ENCODE measurements around the gene PCSK9.

Gene PCSK9

DNA sequence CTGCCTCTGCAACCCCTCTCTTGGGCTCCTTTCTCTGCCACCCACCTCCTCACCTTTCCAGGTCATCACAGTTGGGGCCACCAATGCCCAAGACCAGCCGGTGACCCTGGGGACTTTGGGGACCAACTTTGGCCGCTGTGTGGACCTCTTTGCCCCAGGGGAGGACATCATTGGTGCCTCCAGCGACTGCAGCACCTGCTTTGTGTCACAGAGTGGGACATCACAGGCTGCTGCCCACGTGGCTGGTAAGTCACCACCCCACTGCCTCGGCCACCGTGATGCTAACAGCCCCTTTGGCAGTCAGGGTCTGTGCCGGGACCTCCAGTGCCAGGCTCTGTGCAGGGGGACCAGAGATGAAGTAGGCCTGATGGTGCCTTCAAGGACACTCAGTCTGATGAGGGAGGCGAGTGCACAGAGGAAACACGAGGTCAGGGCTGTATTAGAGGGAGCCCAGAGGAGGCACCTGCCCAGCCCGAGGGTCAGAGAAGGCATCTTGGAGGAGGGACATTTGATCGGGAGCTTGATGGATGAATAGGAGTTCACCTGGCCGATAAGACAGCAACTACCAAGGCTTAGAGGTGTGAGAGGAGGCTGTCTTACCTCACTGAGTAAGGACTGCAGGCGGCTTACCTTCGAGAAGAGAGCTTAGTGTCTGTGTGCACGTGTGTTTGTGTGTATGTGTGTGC is 18.1 kb downstream of the PCSK9 start:
- no peak for DNase-seq

DNA sequence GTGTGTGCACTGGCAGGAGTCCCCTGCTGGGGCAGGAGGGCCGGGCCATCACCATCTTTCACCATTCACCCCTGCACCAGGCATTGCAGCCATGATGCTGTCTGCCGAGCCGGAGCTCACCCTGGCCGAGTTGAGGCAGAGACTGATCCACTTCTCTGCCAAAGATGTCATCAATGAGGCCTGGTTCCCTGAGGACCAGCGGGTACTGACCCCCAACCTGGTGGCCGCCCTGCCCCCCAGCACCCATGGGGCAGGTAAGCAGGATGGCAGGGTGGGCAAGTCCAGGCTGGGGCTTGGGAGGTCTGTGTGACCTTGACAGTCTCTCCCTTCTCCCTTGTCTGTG is 18.6 kb downstream of the PCSK9 start:
- DNase-seq = no peak

DNA sequence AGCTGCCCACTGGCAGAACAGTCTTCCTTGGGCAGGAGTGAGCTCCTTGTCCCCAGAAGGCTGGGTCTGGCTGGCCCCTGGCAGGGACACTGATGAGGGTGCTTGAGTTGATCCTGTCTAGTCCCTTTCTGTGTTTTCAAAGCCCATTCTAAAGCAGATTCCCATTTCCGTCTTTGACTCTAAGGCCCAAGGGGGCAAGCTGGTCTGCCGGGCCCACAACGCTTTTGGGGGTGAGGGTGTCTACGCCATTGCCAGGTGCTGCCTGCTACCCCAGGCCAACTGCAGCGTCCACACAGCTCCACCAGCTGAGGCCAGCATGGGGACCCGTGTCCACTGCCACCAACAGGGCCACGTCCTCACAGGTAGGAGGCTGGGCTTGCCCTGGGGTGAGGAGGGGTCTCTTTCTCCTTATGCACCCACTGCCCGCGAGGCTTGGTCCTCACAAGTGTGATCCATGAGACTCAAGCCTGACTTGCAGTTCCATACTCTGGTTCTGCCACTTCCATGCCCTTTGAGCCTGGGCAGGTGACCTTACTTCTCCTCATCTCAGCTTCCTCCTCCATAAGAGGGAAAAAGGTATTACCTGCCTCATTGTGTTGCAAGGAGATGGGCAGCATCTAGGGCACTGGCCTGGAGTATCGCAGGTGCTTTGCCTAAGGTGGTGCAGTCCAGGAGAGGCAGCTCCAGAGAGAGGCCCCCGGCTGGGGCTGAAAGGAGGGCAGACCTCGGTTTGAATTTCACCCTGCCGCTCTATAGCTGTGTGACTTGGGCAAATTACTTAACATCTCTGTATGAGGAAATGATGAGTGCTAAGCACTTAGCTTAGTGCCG is 20.2 kb downstream of the PCSK9 start:
- DNase-seq = no peak

DNA sequence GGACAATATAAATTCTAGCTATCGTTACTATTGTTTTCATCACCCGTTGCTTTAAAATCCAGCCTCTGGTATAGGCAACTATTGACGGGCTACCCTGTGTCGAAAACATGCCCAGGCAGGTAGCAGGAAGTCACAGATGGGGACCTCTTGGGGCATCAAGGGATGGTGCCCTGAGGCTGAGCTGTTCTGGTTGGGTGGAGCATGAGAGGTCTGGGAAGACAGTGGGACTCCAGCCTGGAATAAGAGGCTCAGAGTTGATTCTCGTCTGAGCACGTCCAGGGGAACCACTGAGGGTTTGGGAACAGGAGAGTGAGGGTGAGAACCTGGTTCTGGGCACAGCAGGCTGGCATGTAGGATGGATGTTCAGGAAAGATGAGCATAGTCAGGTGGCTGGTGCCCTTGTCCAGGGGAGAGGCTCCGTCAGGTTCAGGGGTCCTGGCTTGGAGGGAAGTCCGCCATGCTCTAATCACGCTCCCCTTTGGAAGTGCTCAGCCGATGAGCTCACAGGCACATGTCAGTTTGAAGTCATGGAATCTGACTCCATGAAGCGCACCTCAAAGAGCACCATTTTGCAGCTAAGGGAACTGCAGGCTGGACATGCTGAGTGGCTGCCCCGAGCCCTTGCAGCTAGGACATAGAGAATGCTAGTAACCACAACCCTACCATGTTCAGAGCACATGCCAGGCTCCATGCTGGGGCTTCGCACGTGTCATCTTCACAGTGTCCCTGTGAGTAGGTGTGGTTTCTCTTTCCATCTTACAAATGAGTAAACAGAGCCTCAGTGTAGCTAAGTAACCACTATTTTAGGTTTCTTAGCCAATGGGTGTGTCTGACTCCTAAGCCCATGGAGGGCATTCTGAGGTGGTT is 21.0 kb downstream of the PCSK9 start:
- no peak for DNase-seq

DNA sequence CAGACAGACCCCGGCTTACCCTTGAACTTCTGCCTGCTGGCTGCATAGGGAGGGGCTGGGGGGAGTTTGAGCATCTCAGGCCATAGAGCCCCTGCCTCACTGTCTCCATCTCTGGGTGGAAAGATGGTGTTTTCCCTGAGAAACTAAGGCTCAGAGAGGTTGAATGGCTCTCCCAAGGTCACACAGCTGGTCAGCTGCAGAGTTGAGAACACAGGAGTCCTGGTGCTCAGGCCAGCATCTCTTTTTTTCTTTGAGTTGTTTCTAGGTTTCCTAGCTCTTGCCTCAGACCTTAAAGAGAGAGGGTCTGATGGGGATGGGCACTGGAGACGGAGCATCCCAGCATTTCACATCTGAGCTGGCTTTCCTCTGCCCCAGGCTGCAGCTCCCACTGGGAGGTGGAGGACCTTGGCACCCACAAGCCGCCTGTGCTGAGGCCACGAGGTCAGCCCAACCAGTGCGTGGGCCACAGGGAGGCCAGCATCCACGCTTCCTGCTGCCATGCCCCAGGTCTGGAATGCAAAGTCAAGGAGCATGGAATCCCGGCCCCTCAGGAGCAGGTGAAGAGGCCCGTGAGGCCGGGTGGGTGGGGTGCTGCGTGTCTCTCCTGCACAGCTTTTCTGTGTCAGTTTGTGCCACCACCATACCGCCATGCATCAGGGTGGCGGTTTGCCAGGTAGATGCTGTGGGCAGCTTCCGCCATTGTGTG is 21.8 kb downstream of the PCSK9 start:
- no peak for DNase-seq

DNA sequence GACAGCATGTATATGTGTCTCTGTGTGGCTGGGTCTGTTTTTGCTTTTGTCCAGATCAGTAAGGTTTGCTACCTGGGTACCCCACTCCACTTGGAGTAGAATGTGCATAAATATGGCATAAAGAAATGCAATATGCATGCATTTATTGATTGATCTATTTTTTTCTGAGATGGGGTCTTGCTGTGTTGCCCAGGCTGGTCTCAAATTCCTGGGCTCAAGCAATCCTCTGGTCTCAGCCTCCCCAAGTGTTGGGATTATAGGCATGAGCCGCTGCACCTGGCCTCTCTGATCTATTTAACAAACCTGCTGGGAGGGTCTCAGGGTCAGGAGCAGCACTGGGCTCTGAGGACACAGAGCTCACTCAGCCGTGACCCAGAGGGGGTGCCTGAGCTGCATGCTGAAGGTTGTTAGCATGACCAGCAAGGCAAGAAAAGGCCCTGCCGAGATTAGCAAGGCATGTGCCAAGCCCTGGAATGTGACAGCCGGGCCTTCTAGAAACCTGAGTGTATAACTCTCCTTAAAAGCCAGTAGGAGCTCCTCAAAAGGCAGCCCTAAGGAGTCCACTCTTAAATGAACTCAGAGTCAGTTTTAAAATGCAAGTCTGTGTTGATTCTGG is 22.5 kb downstream of the PCSK9 start:
- DNase-seq = no peak

DNA sequence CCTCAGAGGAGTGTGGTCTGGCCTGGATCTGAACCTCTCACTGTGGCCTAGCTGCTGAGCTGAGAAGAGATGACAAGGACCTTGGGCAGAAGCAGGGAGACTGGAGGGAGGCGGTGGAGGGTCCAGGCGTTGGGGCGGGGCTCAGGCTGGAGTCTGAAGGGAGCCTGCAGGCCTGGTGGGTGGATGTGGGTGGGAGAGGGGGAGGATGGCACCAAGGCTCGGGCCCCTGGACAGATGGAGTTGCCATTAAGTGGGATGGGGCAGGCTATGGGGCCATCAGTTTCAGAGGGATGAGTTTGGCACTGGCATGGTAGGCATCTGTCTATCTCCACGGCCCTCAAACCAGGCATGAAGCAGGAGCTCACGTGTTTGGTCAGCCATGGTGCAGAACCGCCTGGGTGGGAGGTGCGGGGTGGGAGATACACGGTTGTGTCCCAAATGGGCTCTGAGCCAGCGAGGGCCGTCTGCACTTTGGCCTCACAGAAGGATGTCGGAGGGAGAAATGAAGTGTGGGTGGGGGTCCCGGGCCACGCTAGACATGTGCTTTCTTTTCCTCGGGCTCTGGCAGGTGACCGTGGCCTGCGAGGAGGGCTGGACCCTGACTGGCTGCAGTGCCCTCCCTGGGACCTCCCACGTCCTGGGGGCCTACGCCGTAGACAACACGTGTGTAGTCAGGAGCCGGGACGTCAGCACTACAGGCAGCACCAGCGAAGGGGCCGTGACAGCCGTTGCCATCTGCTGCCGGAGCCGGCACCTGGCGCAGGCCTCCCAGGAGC is 23.6 kb downstream of the PCSK9 start:
- DNase-seq = no peak

DNA sequence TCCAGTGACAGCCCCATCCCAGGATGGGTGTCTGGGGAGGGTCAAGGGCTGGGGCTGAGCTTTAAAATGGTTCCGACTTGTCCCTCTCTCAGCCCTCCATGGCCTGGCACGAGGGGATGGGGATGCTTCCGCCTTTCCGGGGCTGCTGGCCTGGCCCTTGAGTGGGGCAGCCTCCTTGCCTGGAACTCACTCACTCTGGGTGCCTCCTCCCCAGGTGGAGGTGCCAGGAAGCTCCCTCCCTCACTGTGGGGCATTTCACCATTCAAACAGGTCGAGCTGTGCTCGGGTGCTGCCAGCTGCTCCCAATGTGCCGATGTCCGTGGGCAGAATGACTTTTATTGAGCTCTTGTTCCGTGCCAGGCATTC is 24.2 kb downstream of the PCSK9 start:
- DNase-seq = no peak

DNA sequence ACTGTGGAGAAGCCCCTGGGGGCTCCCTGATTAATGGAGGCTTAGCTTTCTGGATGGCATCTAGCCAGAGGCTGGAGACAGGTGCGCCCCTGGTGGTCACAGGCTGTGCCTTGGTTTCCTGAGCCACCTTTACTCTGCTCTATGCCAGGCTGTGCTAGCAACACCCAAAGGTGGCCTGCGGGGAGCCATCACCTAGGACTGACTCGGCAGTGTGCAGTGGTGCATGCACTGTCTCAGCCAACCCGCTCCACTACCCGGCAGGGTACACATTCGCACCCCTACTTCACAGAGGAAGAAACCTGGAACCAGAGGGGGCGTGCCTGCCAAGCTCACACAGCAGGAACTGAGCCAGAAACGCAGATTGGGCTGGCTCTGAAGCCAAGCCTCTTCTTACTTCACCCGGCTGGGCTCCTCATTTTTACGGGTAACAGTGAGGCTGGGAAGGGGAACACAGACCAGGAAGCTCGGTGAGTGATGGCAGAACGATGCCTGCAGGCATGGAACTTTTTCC is 24.8 kb downstream of the PCSK9 start:
- peak in 3 of 56 donors; percentile 16 to 31 (median 18) for DNase-seq

DNA sequence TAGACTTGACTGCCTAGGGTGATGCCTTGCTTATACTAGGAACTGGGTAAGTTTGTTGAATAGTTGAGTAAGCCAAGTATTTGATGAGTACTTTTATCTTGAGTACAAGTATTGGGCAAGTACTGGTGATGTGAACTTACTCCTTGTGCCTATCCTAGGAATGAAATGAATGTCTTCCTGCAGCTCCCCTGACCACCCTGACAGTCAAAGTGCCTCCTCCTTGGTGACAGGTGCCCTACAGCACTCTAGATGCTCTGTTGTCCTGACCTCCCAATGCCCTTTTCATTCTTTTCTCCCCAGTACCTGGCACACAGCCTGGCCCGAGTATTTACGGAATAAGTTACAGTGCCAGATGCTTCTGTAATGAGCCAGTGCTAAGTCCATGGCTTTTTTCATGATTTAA is 25.5 kb downstream of the PCSK9 start:
- peak in 4 of 56 donors; percentile 5 to 19 (median 6) for DNase-seq

DNA sequence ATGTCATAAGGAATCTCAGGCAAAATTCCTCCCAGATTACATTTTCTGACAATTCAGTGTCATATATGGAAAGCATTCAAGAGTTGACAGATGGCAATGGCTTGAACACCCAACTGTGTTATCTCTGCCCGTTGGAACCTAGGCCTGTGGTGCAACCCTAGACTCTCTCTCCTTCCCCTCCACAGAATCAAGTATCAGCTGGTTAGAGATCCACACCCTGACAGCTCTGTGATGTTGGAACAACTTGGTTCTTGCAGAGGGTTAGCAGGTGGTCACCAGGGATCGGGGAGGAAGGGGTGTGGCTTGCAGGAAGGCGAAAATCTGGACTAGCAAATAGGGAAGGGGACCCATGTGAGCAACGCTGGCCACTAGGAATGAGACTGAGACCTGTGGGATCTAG is 26.3 kb downstream of the PCSK9 start:
- DNase-seq = no peak

DNA sequence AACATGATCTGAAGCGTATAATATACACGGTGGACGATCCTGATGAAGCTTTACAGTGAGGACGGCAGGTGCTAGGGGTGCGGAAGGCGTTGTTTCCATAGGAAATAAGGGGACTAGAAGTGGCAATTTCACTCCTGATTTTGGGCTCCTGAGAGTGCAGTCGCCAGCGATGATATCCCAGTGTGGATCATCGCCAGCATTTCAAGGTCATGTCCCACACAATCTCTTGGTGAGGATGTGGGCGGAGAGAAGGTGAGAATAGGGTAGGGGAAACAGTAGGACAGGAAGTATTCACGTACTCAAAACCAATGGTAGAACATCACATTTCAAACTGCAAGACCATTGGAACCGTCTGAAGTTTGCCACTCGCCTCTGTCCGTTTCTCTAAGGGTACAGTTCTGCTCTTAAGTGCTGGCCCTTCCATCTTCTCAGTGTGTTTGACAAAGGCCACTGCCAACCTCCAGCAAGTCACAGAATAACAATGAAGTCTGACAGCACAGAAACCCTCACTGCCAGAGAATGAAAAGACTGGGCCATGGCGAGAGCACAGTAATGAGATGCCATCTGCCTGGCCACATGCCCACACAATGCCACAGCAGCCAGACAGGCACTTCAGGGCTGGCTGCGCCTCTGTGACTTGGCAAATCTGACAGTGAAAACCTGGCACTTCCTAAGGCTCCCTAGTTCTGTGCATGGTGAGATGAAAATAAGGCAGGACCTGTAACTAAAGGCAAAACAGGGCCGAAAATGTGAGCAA is 27.9 kb downstream of the PCSK9 start:
- peak in 54 of 56 donors; percentile 19 to 90 (median 74) for DNase-seq

DNA sequence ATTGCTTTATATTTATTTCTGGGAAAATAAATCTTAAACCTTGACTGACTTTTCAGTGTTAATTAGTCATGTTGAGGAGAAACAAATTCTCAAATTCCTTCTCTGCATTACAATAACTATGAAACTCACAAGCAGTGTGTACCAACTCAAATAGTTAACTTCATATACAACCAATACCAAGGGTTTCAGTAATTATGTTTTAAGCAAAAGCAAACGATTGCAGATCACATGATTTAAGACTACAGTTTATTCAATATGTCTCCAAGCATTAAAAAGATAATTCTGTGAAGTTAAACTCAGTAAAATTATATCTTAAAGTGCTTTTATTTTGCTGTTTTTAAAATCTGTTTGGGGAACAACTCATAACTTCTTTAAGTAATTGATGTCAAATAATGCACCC is 28.6 kb downstream of the PCSK9 start:
- no peak for DNase-seq

DNA sequence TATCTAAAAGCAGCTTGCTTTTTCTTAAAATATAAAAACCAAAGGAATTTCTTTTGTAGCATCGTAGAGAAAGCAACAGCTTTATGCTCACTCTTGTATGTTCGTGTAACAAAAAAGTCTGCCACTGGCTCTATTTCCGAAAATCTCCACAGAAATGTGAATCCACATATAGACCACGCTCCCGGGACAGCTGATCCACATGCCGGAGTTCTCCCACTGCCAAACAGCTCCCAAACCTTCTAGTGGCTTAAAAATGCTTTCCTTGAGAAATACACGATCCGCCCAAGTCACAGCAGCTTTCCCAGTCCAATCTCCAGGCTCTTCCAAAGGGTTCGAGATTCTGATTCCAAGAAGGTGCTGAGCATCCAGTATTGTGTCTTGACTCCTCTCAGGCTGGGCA is 29.3 kb downstream of the PCSK9 start:
- DNase-seq = no peak

DNA sequence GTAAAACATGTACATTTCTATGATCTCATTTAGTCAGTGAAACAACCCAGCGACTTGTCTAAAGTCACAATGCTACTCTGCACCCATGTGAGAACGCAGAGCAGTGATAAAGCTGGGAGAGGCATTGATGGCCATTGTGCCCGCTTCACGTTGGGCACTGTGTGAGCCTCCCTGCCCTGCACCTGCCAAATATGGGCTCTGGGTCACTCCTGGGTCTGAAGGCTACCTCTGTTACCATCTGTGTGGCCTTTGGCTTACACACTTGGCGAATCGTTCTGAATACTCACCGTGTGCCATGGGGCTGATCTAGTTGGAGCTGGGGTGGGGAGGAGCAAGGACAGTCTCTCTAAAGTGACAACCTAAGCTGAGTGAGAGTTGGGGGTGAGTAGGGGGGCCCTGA is 29.9 kb downstream of the PCSK9 start:
- no peak for DNase-seq

DNA sequence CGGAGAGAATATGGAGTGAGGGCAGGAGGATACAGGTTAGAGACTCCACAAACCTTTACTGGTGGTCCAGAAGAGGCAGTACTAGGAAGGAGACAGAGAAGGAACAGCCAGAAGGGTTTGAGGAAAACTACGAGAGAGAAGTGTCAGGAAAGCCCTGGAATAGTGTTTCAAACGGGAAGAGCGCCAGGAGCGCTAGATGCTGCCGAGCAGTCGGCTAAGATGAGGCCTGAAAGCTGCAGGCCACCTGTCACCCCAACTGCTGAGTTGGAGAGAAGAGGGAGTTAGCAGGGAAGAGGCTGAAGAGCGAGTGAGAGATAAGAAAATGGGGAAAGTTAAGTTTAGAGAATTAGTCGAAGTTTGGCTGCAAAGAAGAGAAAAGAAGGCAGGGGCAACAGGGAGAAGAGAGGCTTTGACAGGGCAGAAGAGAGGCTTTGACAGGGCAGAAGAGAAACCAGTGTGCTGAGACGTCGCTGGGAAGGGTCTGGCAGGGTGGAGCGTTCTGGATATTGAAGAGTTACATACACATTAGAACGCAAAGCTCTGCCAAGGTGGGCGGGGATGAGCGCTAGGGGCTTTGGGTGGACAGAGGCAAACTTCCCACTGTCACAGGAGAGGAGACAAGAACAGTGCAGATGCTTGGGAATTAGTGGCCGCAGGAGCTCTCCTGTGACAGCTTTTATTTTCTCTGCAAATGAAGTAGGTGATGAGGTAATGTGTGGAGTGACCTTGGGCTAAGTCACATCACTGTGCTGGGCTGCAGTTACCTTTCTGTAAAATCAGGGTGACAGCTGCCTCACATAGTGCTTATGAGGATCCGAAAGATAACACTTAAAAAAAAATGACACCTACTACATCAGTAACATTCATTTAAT is 31.2 kb downstream of the PCSK9 start:
- DNase-seq = no peak

DNA sequence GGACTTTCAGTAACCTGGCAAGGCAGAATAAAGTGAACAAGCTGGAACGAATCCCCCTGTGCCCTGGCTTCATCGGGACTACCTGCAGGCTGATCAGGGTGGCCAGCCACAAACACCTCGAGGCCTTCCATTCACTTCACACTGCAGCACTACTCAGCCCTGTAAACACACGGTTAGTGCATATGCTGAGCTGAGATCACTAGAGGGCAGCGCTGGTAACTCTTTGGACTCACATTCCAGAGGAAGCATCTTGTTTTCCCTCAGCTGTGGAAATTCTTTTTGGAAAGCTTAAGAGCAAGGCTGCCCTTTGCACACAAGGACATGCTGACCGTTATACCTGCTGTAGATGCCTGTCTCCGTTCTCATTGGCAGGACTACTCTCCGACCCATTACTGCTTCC is 32.1 kb downstream of the PCSK9 start:
- peak in 3 of 56 donors; percentile 10 to 42 (median 29) for DNase-seq

All from nucleus accumbens (tissue), 56 donors.